NB4 (cell line): ENCODE measurements around the gene C21orf58.

Experiments
- CTCF ChIP-seq: IDR thresholded peaks from one replicate; pipeline ENCODE4 v1.5.1; 2012; ENCODE audit warnings: low read depth, low read length
- MAX ChIP-seq: IDR thresholded peaks from 2 replicates; pipeline ENCODE4 v1.6.1; 2011; ENCODE audit warnings: low read depth, low read length
- POLR2A ChIP-seq: IDR thresholded peaks from 2 replicates; pipeline ENCODE4 v1.6.1; 2011; ENCODE audit warnings: mild to moderate bottlenecking; ENCODE audit not compliant: insufficient read length; ENCODE audit errors: extremely low read depth

DNA sequence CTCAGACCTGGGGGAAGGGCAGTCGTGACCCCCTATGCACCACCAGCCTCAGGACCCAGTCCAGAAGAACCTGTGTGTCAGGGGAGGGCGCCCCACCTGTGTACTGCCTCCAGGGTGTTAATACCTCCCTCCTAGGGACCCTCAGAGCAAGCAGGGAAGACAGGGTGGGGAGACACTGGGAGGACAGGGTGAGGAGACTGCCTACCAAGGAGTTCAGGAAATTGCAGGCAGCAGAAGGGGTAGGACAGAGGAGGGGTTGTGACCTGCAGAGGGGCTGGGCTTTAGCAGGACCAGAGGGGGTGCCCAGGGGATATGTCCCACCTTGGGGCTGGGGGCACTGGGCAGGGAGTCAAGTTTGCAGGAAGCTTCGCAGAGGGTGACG, 5.2 kb downstream of the C21orf58 start:
- TF ChIP-seq CTCF (no peak), POLR2A (no peak), MAX (no peak)
